ENCODE measurements around the gene KRTAP5-5. TPM values are rescaled to one million over a fixed set of nuclear protein-coding genes. Genes with fewer than 3 reads are reported as not detected.
A peak's percentile ranks its signal among the peaks of the same experiment; 100 is the strongest.

Gene KRTAP5-5
- total and polyA plus RNA-seq, 12 donors, result not detected

- Histone ChIP-seq H3K27me3 (peaks cover 0 to 28% (median 16%) of the 10 kb centered on the region in 7 donors), H3K4me3 (peak overlapping the region in 2 of 10 donors; percentile 8 to 13), H3K36me3 (no peaks in the 10 kb centered on the region), H3K27ac (peak overlapping the region in 6 of 10 donors; percentile 52 to 75 (median 65)), H3K4me1 (peaks cover 0 to 28% (median 15%) of the 10 kb centered on the region in 9 donors), H3K9me3 (no peaks in the 10 kb centered on the region)
- 58 to 59% methylated on average over 15 of the region's 15 CpGs for WGBS, 2 donors
- no peak for ATAC-seq
- intact Hi-C loops (cut with DNase I), result loop anchor here in 1 of 10 donors (10.0 kb wide), 1 partner anchor 515 kb away; no protein-coding TSS in a partner anchor
- no peak for TF ChIP-seq CTCF (IDR thresholded peaks at IDR 0.05)
- no peak for DNase-seq
Measured at GRCh38 chr11:1639666-1640065, 10.1 kb downstream of the KRTAP5-5 start.

- Histone ChIP-seq H3K36me3 (no peaks in the 10 kb centered on the region), H3K4me3 (no peak overlapping the region), H3K27me3 (peaks cover 0 to 28% (median 16%) of the 10 kb centered on the region in 7 donors), H3K4me1 (peaks cover 0 to 28% (median 15%) of the 10 kb centered on the region in 9 donors), H3K9me3 (no peaks in the 10 kb centered on the region), H3K27ac (peak overlapping the region in 3 of 10 donors; percentile 62 to 69 (median 68))
- no peak for DNase-seq
- intact Hi-C loops (cut with DNase I), result loop anchor here in 1 of 10 donors (10.0 kb wide), 1 partner anchor 514 kb away; no protein-coding TSS in a partner anchor
- WGBS, 2 donors, result 49 to 59% methylated on average over 32 of the region's 32 CpGs
- ATAC-seq, result peak; percentile 39 to 56 (median 46)
- TF ChIP-seq CTCF (IDR thresholded peaks at IDR 0.05), result peak; percentile 60 to 90 (median 78)
Measured at GRCh38 chr11:1640076-1640946, 10.7 kb downstream of the KRTAP5-5 start.

- peaks cover 0 to 28% (median 15%) of the 10 kb centered on the region in 9 donors for H3K4me1 ChIP-seq
- intact Hi-C loops (cut with DNase I), result loop anchor here in 1 of 10 donors (10.0 kb wide), 1 partner anchor 514 kb away; no protein-coding TSS in a partner anchor
- no peaks in the 10 kb centered on the region for H3K36me3 ChIP-seq
- 87 to 92% methylated on average over 15 of the region's 15 CpGs for WGBS, 2 donors
- H3K27me3 ChIP-seq, result peaks cover 0 to 28% (median 16%) of the 10 kb centered on the region in 7 donors
- H3K9me3 ChIP-seq, result no peaks in the 10 kb centered on the region
- TF ChIP-seq CTCF (IDR thresholded peaks at IDR 0.05), result no peak
- DNase-seq (no peak), ATAC-seq (no peak)
- H3K27ac ChIP-seq, result no peak overlapping the region
- H3K4me3 ChIP-seq, result no peak overlapping the region
Measured at GRCh38 chr11:1641096-1641495, 11.5 kb downstream of the KRTAP5-5 start.

- intact Hi-C loops (cut with DNase I), result loop anchor here in 1 of 10 donors (10.0 kb wide), 1 partner anchor 512 kb away; no protein-coding TSS in a partner anchor
- TF ChIP-seq CTCF (IDR thresholded peaks at IDR 0.05), result no peak
- Histone ChIP-seq H3K4me1 (peaks cover 0 to 28% (median 15%) of the 10 kb centered on the region in 9 donors), H3K9me3 (no peaks in the 10 kb centered on the region), H3K36me3 (no peaks in the 10 kb centered on the region), H3K27ac (no peak overlapping the region), H3K27me3 (peaks cover 0 to 28% (median 16%) of the 10 kb centered on the region in 7 donors), H3K4me3 (no peak overlapping the region)
- ATAC-seq (no peak), DNase-seq (no peak)
- WGBS, 2 donors, result 82% methylated on average over 29 of the region's 29 CpGs
Measured at GRCh38 chr11:1642288-1643145, 12.9 kb downstream of the KRTAP5-5 start.
